HG03565 (cell line): ENCODE data around the gene CSMD2.

Experiments
- ATAC-seq: cut with Tn5 transposase; IDR thresholded peaks from one replicate; pipeline ENCODE4 v1.9.1; 2021; ENCODE audit warnings: mild to moderate bottlenecking, moderate library complexity; ENCODE audit not compliant: unreplicated experiment

The CSMD2 gene

DNA sequence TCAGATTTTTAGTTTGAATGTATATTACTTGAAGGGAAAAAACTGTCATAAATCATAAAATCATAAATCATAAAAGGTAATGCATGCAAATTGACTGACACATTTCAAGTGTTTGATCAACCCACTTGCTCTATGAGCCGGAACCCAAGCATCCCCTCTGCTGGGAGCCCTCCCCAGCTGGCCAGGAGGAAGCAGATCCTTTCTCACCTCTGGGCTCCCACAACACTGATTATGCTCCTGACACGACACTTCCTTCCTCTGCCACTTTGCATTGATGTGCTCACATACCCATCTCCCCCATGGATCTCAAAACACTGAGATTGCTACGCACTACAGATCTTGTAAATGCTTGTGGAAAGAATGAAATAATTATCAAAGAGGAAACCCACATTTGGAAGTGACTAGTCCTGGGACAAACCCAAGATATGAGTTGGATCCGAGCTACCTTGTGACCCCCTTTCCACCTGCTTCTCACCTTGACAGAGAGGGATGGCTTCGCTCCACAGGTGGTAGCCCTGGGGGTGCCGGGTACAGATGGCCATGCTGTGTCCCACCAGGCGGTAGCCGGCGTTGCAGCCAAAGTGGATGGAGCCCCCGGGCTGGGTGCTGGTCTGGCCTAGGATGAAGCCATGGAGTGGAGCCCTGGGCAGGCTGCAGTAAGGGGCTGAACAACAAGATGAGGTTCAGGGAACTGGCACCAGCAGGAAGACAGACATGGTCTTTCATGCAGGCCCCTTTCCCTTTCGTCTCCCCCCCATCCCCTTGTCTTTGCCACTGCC, 588.0 kb downstream of the CSMD2 start:
- no peak for ATAC-seq

DNA sequence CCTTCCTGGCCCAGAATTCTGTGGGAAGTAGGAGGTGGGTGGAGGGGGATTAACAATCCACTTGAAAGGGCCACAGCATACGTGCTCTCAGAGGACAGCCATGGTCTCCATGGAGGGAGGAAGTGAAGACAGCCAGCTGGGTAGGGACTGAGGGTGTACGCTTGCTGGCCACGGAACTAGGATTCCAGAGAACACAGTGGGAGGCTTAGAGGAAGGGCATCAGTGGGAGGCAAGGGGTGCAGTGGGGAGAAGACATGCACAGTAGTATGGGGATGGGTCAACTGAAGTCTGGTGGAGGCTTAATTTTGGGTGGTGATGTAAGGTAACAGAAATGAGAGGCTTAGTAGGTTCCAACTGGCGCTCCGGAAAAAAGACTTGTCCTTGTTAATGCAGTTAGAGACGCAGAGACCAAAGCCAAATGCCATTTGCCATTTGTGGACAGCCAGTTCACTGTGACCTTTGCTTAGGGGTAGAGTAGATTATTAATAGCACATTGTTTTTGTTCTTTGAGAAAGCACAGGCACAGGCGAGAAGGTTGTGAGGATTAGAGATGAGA, 589.6 kb downstream of the CSMD2 start:
- ATAC-seq: no peak

DNA sequence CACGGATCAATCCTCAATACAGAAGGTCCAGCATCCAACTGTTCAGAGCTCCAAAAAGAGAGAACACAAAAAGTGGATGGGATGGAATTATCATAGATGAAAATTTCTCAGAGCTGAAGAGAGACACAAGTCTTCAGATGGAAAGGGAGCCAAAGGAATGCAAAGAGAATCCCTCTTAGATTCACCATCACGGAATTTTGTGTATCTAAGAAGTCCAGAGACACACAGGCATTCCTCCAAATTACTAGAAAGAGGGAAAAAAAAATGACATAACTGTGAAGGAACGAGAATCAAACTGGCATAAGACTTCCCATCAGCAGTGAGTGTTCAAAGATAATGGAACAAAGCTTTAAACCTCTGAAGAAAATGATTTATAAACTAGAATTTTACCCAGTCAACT, 591.4 kb downstream of the CSMD2 start:
- ATAC-seq: no peak

DNA sequence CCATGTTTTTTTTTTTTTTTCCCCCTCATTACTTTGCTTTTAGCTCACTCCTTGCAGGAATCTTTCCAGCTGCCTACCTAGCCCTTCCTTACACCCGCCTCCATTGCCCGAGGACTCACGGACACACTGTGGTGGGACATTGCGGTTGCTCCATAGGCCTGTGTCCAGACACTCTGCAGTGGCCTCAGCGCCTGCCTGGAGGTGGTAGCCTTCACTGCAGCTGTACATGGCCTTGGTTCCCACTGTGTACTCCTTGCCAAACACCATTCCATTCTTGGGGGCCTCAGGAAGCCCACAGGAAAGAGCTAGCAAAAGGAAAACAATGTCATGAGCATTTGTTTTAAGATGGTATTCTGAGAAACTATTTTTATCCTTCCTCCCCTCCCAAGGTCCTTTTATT, 592.6 kb downstream of the CSMD2 start:
- ATAC-seq: no peak

DNA sequence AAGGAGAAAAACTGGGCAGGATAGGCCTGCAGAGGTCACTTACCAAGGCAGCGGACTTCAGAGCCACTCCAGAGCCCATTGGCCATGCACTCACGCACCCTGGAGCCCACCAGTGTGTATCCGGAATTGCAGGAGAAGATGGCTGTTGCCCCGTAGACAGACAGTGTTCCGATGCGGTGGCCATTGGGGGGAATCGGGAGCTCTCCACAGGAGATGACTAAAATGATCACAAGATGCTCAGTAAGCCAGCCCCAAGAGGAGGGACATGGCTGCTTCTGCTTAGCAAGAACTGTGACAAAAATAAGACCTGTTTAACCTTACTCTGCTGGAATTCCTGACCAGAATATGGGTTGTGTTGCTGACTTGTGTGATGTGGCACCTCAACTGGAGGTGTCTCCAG, 595.7 kb downstream of the CSMD2 start:
- no peak for ATAC-seq

DNA sequence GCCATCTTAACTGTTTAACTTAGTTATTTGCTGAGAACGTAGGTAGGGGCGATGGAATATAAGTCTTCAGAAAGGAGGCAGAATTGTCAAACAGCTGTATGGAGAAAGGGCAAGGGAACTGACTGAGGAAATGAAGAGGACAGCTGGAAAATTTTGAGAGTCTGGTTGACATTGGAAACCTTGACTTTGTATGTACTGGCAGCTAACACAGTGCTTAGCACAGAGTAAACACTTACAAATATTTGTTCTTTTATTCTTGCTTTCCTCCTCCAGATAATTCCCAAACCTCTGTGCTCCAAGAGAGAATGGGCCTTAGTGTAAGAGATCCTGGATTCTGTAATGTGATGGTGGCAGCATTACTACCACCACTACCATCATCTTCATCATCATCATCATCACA, 601.3 kb downstream of the CSMD2 start:
- ATAC-seq: no peak

DNA sequence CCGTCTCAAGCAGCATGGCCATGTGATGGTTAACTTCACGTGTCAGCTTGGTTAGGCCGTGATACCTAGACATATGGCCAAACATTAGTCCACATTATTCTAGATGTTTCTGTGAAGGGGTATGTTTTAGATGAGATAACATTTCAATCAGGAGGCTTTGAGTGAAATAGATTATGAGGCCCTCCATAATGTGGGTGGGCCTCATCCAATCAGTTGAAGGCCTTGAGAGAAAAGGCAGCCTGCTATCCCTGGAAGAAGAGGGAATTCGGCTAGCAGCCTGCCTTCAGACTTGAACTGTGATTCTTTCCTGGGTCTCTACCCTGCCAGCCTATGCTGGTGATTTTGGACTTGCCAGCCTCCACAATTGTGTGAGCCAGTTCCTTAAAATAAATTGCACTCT, 602.5 kb downstream of the CSMD2 start:
- no peak for ATAC-seq

DNA sequence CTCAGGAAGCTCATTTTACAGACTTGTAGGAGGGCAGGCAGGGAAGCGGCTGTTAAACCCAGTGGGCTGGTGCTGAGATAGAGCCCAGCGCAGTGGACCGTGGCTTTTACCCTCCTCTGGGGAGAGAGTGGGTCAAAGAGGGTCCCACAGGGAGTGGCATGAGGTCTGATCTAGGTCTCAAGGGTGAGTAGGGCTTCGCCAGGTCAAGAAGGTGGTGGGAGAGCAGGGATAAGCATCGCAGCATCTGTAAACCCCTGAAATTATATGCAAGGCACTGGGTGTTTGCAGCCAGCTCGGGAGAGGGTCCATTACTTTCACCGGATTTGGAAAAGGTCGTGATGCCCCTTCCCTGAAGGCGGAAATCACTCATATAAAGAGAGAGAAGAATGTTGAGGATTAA, 603.5 kb downstream of the CSMD2 start:
- no peak for ATAC-seq

DNA sequence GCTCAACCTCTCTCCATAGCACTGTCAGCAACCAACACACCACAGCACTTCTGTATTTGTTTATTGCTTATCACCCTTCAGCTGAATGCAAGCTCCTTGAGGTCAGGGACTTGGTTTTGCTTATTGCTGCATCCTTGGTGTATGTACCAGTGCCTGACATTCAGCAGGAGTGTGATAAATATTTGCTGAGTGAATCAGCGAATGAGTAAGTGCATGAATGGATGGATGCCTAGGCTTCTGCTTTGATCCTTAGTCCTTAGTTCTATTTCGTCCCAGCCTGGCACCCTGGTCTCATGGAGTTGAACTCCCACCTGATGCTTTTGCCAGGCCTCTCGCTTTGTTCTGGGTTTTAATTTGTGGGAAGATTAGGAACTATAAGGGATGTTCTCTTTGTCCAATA, 604.4 kb downstream of the CSMD2 start:
- no peak for ATAC-seq

DNA sequence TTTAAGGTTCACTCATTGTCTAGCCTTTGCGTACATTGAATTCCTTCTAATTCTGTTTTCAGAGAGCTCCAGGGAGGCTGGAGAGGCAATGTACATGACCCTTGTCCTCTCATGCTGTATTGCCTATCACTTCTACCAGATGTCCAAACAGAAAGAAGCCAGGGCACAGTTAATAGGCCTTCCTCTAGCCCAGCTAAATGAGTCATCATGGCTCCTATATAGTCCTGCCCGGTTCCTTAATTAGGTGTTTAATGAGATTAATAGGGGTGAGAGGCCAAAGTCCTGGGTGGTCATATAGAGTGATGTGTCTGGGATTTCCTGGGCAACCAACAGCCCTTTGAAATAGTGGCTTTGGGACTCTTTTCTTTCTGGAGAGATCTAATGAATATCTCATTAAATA, 616.3 kb downstream of the CSMD2 start:
- ATAC-seq: no peak

DNA sequence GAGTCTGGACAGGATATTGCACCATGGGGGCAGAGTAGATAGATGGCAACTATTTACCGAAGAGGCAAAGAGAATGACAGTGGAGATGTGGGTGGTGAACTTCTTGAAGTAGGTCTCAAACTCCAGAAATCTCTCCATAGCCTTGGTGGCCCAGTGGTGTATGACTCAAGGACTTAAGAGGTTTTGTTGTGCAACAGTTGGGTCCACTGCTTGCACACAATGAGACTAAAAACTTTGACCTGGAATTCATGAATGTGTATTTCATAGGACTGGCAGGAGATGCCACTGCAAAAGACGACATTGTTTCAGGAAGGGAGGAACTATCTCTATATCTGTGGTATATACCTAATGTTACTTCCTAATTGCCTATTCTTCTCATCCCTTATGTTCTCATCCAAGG, 616.7 kb downstream of the CSMD2 start:
- no peak for ATAC-seq

DNA sequence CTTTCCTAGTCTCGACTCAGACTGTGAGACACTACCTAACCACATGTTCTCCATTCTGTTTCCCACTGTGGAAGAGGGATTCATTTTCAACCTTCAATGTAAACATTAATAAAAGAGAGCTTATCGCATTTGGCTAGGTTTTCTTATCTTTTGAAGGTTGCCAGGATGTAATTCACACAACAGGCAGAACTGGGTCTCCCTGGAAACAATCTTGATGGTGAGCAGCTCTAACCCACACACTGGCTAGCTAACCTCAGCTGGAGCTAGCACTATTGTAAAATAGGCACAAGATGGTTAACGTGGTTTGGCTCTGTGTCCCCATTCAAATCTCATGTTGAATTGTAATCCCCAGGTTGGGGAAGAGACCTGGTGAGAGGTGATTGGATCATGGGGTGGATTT, 617.5 kb downstream of the CSMD2 start:
- ATAC-seq: no peak

DNA sequence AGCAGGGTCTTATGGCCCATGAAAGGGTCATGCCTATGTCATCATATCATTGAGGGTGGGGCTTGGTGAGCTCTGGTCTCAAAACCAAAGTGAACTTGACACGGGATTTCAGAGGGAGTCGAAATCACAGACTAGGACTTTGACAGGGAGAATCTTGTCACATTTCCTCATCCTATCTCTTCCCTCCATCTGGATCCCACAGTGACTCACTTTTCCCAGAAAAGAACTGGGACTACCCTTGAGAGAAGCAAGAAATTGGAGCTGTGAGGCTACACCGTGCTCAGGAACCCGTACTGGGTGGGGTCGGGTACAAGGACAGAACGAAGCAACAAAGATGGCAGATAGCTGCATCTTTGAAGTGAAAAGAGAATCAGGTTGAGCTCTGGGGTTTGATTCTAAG, 623.1 kb downstream of the CSMD2 start:
- no peak for ATAC-seq

DNA sequence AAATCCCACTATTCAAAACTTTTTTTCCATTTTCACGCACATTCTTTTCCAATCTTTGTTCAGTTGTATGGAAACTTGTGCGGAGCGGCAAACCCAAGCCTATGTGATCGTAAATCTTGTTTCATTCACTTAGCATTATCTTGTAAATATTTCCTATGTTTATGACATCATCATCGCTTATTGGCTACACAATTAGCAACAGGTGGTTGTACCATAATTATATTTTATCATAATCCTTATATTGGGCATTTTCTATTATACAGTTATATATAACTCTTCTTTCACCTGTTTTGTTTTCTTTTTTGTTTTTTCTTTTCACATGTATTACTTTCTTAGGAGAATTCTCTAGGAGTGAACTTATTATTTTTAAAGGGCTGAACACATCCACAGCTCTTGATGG, 627.1 kb downstream of the CSMD2 start:
- ATAC-seq: no peak

DNA sequence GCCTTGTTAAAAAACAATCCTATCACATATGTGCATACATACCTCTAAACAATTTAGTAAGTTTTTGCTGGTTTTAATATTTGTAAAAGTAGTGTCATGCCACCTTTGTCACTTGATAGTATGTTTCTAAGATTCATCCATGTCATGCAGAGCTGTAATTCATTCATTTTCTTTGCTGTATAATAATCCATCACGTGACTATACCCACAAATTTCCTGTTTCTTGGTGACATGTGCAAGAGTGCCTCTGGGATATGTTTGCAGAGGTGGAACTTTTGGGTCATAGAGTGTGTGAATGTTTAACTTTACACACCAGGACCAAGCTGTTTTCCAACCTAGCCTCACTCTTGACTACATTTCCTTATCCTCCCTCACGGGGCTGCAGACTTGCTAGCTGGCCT, 629.7 kb downstream of the CSMD2 start:
- no peak for ATAC-seq

DNA sequence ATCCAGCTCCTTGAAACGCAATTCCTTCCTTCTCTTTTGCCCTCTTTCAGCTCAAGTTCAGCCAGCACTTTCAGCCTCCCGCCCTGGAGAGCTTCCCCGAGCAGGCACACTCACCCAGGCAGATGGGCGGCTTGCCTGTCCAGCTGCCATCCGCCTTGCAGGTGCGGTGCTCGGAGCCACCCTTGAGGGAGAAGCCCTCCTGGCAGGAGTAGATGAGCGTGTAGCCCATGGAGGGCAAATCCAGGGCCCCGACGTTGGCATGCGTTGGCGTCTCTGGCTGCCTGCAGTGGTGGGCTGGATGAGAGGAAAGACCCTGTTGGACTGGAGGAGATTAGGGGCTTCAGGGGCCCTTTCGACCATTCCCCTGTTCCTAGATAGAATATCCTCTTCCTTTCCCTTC, 632.1 kb downstream of the CSMD2 start:
- no peak for ATAC-seq

DNA sequence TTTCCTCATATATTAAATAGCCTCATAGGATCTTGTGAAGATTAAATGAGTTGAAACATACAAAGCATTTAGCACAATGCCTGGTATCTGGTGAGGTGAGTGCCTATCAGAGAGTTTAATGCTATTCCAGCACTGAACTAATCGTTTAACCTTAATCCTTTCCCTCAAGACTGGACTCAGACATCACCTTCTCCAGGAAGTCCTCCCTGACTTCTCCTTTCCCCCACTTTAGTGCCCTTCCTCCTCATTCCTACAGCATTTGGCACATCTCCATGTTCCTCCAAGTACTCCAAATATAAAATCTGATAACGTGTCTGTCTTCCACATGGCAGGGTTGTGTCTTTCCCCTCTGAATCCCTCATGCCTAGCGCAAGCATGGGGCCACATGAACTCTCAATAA, 632.8 kb downstream of the CSMD2 start:
- ATAC-seq: no peak

DNA sequence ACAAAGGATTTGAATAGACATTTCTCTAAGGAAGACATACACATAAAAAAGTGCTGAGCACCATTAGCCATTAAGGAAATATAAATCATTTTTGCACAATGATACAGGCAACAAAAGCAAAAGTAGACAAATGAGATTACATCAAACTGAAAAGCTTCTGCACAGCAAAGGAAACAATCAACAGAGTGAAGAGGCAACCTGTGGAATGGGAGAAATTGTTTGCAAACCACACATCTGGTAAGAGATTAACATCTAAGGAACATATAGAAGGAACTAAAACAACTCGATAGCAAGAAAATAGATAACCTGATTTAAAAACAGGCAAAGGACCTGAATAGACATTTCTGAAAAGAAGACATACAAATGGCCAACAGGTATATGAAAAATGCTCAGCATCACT, 635.1 kb downstream of the CSMD2 start:
- no peak for ATAC-seq

DNA sequence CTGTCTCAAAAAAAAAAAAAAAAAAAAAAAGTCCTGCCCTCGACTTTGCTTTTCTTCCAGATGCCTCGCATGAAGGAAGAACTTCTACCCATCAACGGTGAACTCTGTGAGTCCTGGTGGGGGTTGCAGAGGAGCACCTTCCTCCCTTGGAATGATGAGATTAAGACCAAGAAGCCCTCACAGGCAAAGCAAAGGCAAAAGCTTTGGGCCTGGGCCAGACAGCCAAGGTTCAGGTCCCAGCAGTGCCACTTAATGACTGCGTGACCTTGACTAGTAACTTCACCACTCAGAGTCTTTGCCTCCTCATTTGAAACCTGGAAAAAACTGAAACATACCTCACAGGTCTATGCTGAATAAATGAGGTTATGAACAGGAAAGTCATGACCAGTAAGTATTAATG, 637.1 kb downstream of the CSMD2 start:
- no peak for ATAC-seq

DNA sequence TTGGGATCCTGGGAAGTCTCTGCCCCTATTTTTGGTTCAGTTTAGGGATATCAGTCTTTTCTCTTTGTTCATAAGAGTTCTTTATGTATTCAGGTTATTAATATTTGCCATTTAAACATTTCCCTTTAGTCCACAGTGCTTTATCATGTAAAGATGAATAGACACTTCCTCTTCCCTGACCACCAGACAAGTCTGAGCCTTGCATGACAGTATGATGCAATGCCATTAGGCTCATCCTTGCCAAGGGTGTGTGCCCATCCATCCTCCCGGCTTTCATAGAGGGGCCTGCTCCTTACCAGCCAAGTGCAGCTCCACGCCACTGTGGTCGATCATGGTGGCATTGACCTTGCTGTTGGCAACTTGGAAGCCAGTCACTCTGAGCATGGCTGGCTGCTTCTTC, 640.4 kb downstream of the CSMD2 start:
- no peak for ATAC-seq

DNA sequence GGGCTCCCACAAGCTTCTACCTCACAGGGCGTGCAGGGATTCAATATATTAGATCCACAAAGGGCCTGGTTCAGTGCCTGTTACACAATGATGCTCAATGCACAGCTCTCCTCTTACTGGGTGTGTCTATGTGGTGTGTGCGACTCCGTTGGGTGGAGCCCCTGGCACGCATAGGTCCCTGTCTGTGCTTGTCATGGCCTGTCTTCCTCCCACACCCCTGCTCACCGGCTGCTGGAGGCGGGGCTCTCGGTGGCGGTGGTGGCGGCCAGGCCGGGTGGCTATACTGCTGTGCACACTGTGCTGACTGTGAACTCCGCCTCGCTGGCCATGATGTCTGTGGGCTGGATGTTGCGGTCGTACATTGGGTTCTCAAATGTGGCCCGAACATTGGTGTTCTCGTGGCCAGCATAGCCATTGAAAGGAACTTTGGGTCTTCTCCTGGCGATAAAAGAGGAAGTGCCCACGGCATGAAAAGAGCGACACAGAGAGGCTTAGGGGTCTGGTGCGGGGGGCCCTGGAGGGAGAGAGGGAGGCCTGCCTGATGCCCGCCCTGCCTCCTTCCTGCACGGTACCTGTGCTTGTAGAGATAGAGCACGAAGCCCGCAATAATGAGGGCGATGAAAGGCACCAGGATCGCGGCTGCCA, 645.7 kb downstream of the CSMD2 start:
- no peak for ATAC-seq

DNA sequence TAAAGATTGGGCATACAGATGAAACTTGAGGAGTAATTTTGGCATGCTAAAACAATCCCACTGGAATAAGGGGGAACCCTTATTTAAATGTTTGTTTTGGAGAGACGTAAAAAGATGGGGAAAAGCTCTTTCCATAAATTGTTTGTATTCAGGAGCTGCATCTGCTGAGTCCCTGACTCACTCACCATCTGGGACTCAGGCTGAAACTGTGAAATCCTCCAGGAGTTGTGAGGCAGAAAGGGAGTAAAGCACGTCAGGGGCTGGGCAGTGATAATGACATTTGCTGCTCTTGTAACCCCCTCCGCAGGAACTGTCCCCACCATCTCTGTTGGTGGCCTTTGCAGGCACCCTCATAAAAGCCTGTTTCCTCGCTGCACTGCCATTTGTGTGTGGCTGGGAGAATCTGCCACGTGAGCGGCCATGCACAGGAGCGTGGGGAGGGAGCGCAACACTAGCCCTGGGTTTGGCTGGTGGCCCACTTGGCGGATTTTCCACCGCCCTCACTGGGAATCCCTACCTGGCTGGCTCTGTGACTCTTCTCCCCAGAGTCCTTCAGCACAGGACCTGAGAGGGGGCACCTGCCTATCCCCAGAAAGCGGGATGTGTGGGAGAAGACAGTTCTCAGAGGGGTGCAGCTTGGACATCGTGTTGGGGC, 647.3 kb downstream of the CSMD2 start:
- ATAC-seq: no peak
